ENCODE results near the gene ZNF697. TPM values are rescaled to one million over a fixed set of nuclear protein-coding genes. Genes with fewer than 3 reads are reported as not detected.
A peak's percentile ranks its signal among the peaks of the same experiment; 100 is the strongest.
"Not testable (repeated sequence)": the region's sequence is repeated elsewhere in the genome, so short reads cannot be mapped to it uniquely, and the experiment has no call there.

ZNF697 gene
- total and polyA plus RNA-seq, 9 donors, result 3.0 to 9.1 (median 6.2) TPM

DNA sequence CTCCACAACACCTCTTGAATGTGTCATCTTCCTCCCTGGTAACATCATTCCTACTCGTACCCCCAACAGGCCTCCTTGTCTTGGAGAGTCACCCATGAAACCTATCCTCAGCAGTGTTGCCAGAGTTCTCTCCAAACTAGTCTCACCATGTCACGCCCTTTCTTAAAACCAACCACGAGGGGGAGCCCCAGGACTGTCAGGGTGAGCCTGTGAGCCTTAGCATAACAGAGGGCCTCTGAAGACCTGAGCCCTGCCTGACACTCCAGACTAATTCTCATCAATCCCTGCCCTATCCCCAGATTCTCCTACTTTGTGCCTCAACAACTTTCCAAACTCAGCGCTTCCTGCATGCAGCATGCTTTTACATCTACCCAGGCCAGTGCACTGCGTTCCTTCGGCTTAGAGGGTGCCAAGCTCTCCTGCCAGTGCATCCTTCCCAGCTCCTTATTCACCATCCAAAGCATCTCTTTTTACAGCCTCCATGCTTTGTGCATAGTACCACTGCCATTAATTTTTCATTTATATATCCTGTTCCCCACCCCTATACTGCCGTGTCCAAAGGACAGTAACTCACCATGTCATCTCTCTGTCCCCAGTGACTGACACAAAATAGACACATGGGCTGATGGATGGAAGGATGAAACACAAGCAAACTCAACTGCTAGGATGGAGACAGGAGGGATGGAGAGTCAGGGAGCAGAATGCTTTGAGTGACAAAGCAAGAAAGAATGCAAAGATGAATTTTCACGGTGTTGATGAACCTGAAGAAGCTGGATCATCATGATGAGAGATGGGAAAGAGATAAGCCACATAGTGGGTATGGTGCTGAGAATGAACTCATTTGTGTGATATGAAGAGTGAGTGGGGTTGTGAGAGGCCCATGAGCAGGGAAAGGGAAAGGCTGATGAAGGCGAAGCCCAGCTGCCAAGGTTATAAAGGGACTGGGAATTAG is 34.0 kb downstream of the ZNF697 start:
- Histone ChIP-seq H3K27me3 (no peaks in the 10 kb centered on the region), H3K9me3 (no peaks in the 10 kb centered on the region), H3K27ac (no peak overlapping the region), H3K4me1 (ENCODE audit: insufficient read depth) (peaks cover 13% of the 10 kb centered on the region), H3K4me3 (no peak overlapping the region), H3K36me3 (no peaks in the 10 kb centered on the region)
- peak; percentile 82 to 91 (median 88) for DNase-seq
- no peak for TF ChIP-seq EP300 (IDR thresholded peaks at IDR 0.05)
- TF ChIP-seq, protein P1, sequence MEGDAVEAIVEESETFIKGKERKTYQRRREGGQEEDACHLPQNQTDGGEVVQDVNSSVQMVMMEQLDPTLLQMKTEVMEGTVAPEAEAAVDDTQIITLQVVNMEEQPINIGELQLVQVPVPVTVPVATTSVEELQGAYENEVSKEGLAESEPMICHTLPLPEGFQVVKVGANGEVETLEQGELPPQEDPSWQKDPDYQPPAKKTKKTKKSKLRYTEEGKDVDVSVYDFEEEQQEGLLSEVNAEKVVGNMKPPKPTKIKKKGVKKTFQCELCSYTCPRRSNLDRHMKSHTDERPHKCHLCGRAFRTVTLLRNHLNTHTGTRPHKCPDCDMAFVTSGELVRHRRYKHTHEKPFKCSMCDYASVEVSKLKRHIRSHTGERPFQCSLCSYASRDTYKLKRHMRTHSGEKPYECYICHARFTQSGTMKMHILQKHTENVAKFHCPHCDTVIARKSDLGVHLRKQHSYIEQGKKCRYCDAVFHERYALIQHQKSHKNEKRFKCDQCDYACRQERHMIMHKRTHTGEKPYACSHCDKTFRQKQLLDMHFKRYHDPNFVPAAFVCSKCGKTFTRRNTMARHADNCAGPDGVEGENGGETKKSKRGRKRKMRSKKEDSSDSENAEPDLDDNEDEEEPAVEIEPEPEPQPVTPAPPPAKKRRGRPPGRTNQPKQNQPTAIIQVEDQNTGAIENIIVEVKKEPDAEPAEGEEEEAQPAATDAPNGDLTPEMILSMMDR (IDR thresholded peaks at IDR 0.05), result peak; percentile 75 to 85 (median 84)
- intact Hi-C loops (cut with DNase I), result loop anchor here (2.0 to 5.0 kb wide), 2 partner anchors 48 to 49 kb away; no protein-coding TSS in a partner anchor
- 49 to 52% (median 49%) methylated on average over 9 of the region's 9 CpGs for WGBS, 3 donors

DNA sequence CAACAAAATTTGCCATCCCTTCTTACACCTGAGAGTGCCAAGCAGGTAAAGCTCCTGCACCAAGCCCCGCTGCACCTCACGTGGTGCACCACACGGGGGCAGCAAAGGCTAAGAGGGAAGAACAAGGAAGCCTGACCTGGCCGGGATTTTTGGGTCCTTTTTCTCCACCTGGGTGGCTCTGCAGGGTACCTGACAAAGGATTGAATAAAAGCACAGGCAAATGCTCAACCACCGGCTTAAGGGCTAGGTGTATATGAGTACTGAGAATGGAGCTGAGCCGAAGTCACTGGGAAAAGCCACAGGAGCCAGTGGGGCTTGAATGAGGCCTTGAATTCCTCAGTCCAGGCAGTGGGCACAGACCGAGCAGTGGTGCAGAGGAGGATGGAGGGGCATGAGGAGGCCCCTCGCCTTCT is 36.4 kb downstream of the ZNF697 start:
- TF ChIP-seq EP300 (IDR thresholded peaks at IDR 0.05), result no peak
- TF ChIP-seq, protein P1 (IDR thresholded peaks at IDR 0.05), result peak; percentile 53 to 58 (median 56)
- no peak overlapping the region for H3K27ac ChIP-seq
- intact Hi-C loops (cut with DNase I), result loop anchor here (2.0 to 5.0 kb wide), 2 partner anchors 51 kb away; no protein-coding TSS in a partner anchor
- 29 to 35% (median 34%) methylated on average over 8 of the region's 8 CpGs for WGBS, 3 donors
- peak; percentile 42 to 77 (median 66) for DNase-seq
- no peaks in the 10 kb centered on the region for H3K36me3 ChIP-seq
- H3K9me3 ChIP-seq, result no peaks in the 10 kb centered on the region
- no peaks in the 10 kb centered on the region for H3K4me1 ChIP-seq (ENCODE audit: insufficient read depth)
- H3K4me3 ChIP-seq, result no peak overlapping the region
- H3K27me3 ChIP-seq, result no peaks in the 10 kb centered on the region

DNA sequence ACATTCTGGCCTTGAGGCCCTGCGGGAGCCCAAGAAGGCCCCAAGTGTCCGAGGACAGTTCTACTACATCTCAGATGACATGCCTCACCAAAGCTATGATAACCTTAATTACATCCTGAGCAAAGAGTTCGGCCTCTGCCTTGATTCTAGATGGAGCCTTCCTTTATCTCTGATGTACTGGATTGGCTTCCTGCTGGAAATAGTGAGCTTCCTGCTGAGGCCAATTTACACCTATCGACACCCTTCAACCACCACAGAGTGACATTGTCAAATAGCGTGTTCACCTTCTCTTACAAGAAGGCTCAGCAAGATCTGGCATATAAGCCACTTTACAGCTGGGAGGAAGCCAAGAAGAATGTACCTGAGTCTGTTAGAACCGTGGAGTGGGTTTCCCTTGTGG is 39.2 kb downstream of the ZNF697 start:
- H3K9me3 ChIP-seq; H3K4me1 ChIP-seq (ENCODE audit: insufficient read depth); intact Hi-C loops (cut with DNase I); H3K27ac ChIP-seq; H3K36me3 ChIP-seq; H3K27me3 ChIP-seq; H3K4me3 ChIP-seq; DNase-seq: not testable (repeated sequence)
- 86 to 91% (median 89%) methylated on average over 6 of the region's 6 CpGs for WGBS, 3 donors

DNA sequence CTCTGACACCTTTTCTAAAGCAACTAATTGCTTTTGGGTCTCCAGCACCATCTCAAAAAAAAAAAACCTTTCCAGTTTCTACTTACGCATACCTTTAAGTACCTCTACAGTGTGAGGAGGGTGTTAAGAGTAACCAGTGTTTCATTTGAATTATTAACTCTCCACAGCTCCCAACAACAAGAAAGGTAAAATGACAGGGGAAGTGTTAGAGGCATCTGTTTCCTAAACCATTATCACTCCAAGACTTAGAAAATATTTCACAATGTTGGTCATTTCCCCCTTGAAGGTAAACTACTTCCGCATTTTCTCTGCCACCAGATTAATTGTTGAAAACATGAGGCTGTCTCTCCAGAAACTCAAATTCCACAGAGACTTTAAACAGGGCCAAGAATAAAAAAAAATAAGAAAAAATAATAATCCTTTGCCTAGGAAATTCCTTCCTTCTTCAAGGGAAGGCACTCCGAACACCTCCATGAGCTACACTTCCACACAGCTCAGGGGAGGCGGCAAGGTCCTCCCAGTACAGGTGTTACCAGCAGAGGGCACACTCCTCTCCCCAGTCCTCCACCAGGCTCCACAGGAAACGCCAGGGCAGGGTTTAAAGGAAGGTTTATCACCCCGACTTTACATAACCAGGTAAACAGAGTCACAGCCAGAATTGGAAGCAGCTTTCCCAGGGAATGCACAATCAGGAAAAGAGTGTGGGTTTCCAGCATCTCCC is 40.8 kb downstream of the ZNF697 start:
- H3K36me3 ChIP-seq; H3K4me1 ChIP-seq (ENCODE audit: insufficient read depth); H3K9me3 ChIP-seq; H3K27me3 ChIP-seq; DNase-seq; H3K27ac ChIP-seq; H3K4me3 ChIP-seq; intact Hi-C loops (cut with DNase I): not testable (repeated sequence)
- 57 to 80% (median 74%) methylated on average over 3 to 6 of the region's 6 CpGs for WGBS, 3 donors

DNA sequence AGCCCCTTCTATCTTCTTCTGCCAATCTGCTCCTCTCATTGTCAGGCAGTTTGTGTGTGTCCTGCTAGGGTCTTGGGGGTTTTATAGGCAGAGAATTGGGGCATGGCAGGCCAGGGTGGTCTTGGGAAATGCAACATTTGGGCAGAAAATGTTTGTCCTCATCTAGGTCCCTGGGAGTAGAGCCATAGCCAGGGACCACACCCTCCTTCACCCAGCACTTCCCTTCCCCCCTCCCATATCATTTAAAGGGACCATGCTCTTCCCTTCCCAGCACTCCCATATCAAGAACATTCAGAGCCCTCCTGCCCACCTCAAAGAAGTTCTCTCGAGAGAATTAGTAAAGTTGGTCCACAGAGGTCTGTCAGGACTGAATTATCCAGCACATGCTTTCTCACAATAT is 41.7 kb downstream of the ZNF697 start:
- Histone ChIP-seq H3K4me1 (ENCODE audit: insufficient read depth) (peaks cover 1% of the 10 kb centered on the region), H3K4me3 (no peak overlapping the region), H3K9me3 (no peaks in the 10 kb centered on the region), H3K27ac (no peak overlapping the region), H3K36me3 (no peaks in the 10 kb centered on the region), H3K27me3 (no peaks in the 10 kb centered on the region)
- DNase-seq, result no peak
- TF ChIP-seq, protein P1 (IDR thresholded peaks at IDR 0.05), result no peak
- TF ChIP-seq EP300 (IDR thresholded peaks at IDR 0.05) (no peak), POLR2A (IDR thresholded peaks at IDR 0.05) (no peak)
- 84 to 95% (median 93%) methylated on average over 1 of the region's 1 CpG for WGBS, 3 donors
- intact Hi-C loops (cut with DNase I), result no loop called here
